Sigmoid colon (tissue), 7 donors: ENCODE measurements around the gene CALHM3. TPM values are rescaled to one million over a fixed set of nuclear protein-coding genes. Genes with fewer than 3 reads are reported as not detected.
"Not testable (repeated sequence)": the region's sequence is repeated elsewhere in the genome, so short reads cannot be mapped to it uniquely, and the experiment has no call there.

Experiments used
- DNase-seq: peaks from one replicate; pipeline ENCODE4 v3.0.0-alpha.2; 2019
- H3K27ac ChIP-seq, 4 donors: fragments of 200-600 bp; sonication (generic); one replicate each; pipeline ENCODE4 v1.5.1; 2016 to 2019; ENCODE audit warnings: mild to moderate bottlenecking in 1 of 4
- H3K27me3 ChIP-seq, 3 donors: fragments of 200-600 bp; sonication (generic); one replicate each; pipeline ENCODE4 v1.5.1; 2019; ENCODE audit warnings: mild to moderate bottlenecking in 1 of 3
- H3K36me3 ChIP-seq, 4 donors: fragments of 200-600 bp; sonication (generic); one replicate each; pipeline ENCODE4 v1.5.1; 2016 to 2019
- H3K4me1 ChIP-seq, 4 donors: fragments of 200-600 bp; sonication (generic); one replicate each; pipeline ENCODE4 v1.5.1; 2017 to 2019
- H3K4me3 ChIP-seq, 4 donors: fragments of 200-600 bp; sonication (generic); one replicate each; pipeline ENCODE4 v1.5.1; 2017 to 2019; ENCODE audit warnings: mild to moderate bottlenecking in 2 of 4, moderate library complexity in 1 of 4
- H3K9me3 ChIP-seq, 4 donors: fragments of 200-600 bp in 3 of 4; sonication (generic) in 3 of 4; one replicate each; pipeline versions ENCODE4 v1.5.1 to v1.6.1; 2013 to 2019
- CTCF ChIP-seq, 4 experiments: fragments of 450-650 bp in 3 of 4; fragments of 200-600 bp in 1 of 4; IDR thresholded peaks; one replicate each; pipeline ENCODE4 v1.5.1; 2016 to 2019; ENCODE audit warnings: antibody characterized with exemption in 4 of 4, mild to moderate bottlenecking in 3 of 4, moderate library complexity in 2 of 4
- EP300 ChIP-seq, 4 donors: sonication (generic); formaldehyde crosslinking; IDR thresholded peaks; one replicate each; pipeline ENCODE4 v1.6.1; 2017; ENCODE audit warnings: antibody characterized with exemption in 4 of 4
- POLR2A ChIP-seq, 2 donors: fragments of 450-650 bp; IDR thresholded peaks; one replicate each; pipeline ENCODE4 v1.6.1; 2016; ENCODE audit warnings: antibody characterized with exemption in 2 of 2, mild to moderate bottlenecking in 2 of 2, moderate library complexity in 2 of 2
- POLR2AphosphoS5 ChIP-seq, 4 donors: sonication (generic); formaldehyde crosslinking; IDR thresholded peaks; one replicate each; pipeline ENCODE4 v1.6.1; 2017; ENCODE audit warnings: antibody characterized with exemption in 4 of 4
- WGBS, 2 donors: extraction: QIAGEN DNeasy Blood & Tissue Kit; methylation state at CpG; one replicate each; pipeline ENCODE4 v1.1.7; 2013; 5-methylcytosine and 5-hydroxymethylcytosine counted together
- intact Hi-C: fragments of 100-400 bp; cut with DNase I; formaldehyde crosslinking; loops from one replicate; pipeline ENCODE4 v1.15.1; 2023
- polyA plus RNA-seq, 3 donors: library from polyadenylated mRNA; stranded (reverse); fragments of 200-250 nt; gene quantifications; one replicate each; pipeline ENCODE4 v1.2.3, GENCODE V29; 2013
- total RNA-seq, 4 donors: library from RNA; depleted of rRNA; stranded (reverse); fragments of >200 nt; gene quantifications; one replicate each; pipeline ENCODE4 v1.1.0, GENCODE V29; 2016
- donor health status: healthy with polysubstance abuse.
- donor health status: Bipolar disorder and iron deficiency.
- donor health status: healthy.

Gene CALHM3
- total and polyA plus RNA-seq, 7 donors, result not detected

- TF ChIP-seq CTCF (IDR thresholded peaks at IDR 0.05), result no peak
- TF ChIP-seq POLR2AphosphoS5 (IDR thresholded peaks at IDR 0.05), result no peak
- TF ChIP-seq EP300 (IDR thresholded peaks at IDR 0.05), result no peak
- TF ChIP-seq POLR2A (IDR thresholded peaks at IDR 0.05), result no peak
- no peak overlapping the region for H3K27ac ChIP-seq
- H3K36me3 ChIP-seq, result no peaks in the 10 kb centered on the region
- peaks cover 0 to 7% (median 3%) of the 10 kb centered on the region in 4 donors for H3K4me1 ChIP-seq
- DNase-seq, result no peak
- intact Hi-C loops, result no loop called here
- peaks cover 0 to 5% (median 0%) of the 10 kb centered on the region in 3 donors for H3K27me3 ChIP-seq
- H3K4me3 ChIP-seq, result no peak overlapping the region
- H3K9me3 ChIP-seq, result no peaks in the 10 kb centered on the region
- 23 to 53% methylated on average over 10 of the region's 10 CpGs for WGBS, 2 donors
Observed at GRCh38 chr10:103507235-103508191, 28.5 kb upstream of the CALHM3 start.

- no peak for DNase-seq
- no peaks in the 10 kb centered on the region for H3K9me3 ChIP-seq
- no peak overlapping the region for H3K4me3 ChIP-seq
- WGBS, 2 donors, result 95 to 97% methylated on average over 4 of the region's 4 CpGs
- no peaks in the 10 kb centered on the region for H3K4me1 ChIP-seq
- H3K27me3 ChIP-seq, result peaks cover 0 to 5% (median 0%) of the 10 kb centered on the region in 3 donors
- intact Hi-C loops, result no loop called here
- H3K36me3 ChIP-seq, result no peaks in the 10 kb centered on the region
- no peak overlapping the region for H3K27ac ChIP-seq
- TF ChIP-seq POLR2A (IDR thresholded peaks at IDR 0.05) (no peak), POLR2AphosphoS5 (IDR thresholded peaks at IDR 0.05) (no peak), EP300 (IDR thresholded peaks at IDR 0.05) (no peak), CTCF (IDR thresholded peaks at IDR 0.05) (no peak)
Observed at GRCh38 chr10:103506061-103506460, 27.0 kb upstream of the CALHM3 start.

- Histone ChIP-seq H3K9me3 (no peaks in the 10 kb centered on the region), H3K4me3 (no peak overlapping the region), H3K36me3 (no peaks in the 10 kb centered on the region), H3K27me3 (peaks cover 0 to 9% (median 0%) of the 10 kb centered on the region in 3 donors), H3K27ac (no peak overlapping the region), H3K4me1 (no peaks in the 10 kb centered on the region)
- 53 to 71% methylated on average over 10 of the region's 10 CpGs for WGBS, 2 donors
- intact Hi-C loops, result no loop called here
- no peak for DNase-seq
- TF ChIP-seq POLR2A (IDR thresholded peaks at IDR 0.05) (no peak), POLR2AphosphoS5 (IDR thresholded peaks at IDR 0.05) (no peak), EP300 (IDR thresholded peaks at IDR 0.05) (no peak), CTCF (IDR thresholded peaks at IDR 0.05) (no peak)
Observed at GRCh38 chr10:103504181-103504783, 25.2 kb upstream of the CALHM3 start.

GRCh38 chr10:103503777-103504176 is 24.7 kb upstream of the CALHM3 start:
- WGBS, 2 donors, result 94 to 95% methylated on average over 6 of the region's 6 CpGs
- H3K27me3 ChIP-seq, intact Hi-C loops, H3K27ac ChIP-seq, H3K9me3 ChIP-seq, DNase-seq, H3K36me3 ChIP-seq, H3K4me1 ChIP-seq, H3K4me3 ChIP-seq: not testable (repeated sequence)
